ENCODE results near the gene MTA3.

The MTA3 gene

DNA sequence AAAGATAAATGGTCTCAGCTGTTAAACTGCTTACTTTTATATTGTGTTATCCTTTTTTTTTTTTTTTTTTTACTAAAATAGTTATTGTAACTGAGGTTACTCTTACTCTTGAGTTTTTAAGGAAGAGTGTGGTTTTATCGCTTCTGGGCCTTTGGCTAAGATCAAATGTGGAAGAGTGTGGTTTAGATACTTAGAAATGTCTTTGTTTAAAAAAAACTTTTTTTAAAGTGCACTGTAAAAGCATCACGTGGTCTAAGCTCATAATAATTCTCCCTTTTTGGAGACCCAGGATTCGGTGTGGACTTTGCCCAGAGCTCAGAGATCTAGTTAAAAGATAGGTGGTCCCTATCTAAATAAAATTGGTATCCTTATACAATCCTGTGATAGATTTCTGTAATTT lies 207.4 kb downstream of the MTA3 start:
- TF ChIP-seq, protein P1, sequence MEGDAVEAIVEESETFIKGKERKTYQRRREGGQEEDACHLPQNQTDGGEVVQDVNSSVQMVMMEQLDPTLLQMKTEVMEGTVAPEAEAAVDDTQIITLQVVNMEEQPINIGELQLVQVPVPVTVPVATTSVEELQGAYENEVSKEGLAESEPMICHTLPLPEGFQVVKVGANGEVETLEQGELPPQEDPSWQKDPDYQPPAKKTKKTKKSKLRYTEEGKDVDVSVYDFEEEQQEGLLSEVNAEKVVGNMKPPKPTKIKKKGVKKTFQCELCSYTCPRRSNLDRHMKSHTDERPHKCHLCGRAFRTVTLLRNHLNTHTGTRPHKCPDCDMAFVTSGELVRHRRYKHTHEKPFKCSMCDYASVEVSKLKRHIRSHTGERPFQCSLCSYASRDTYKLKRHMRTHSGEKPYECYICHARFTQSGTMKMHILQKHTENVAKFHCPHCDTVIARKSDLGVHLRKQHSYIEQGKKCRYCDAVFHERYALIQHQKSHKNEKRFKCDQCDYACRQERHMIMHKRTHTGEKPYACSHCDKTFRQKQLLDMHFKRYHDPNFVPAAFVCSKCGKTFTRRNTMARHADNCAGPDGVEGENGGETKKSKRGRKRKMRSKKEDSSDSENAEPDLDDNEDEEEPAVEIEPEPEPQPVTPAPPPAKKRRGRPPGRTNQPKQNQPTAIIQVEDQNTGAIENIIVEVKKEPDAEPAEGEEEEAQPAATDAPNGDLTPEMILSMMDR (IDR thresholded peaks at IDR 0.05; ENCODE audit: low read depth, low read length) = no peak
- H3K4me3 ChIP-seq (ENCODE audit: low read depth, low read length) = no peak overlapping the region
- H3K27me3 ChIP-seq (ENCODE audit: insufficient read depth, low read depth, severe bottlenecking) = no peaks in the 10 kb centered on the region
- peaks cover 15% of the 10 kb centered on the region for H3K9me3 ChIP-seq (ENCODE audit: severe bottlenecking)
- no peak overlapping the region for H3K27ac ChIP-seq
- no peak for DNase-seq
- H3K36me3 ChIP-seq = no peaks in the 10 kb centered on the region

DNA sequence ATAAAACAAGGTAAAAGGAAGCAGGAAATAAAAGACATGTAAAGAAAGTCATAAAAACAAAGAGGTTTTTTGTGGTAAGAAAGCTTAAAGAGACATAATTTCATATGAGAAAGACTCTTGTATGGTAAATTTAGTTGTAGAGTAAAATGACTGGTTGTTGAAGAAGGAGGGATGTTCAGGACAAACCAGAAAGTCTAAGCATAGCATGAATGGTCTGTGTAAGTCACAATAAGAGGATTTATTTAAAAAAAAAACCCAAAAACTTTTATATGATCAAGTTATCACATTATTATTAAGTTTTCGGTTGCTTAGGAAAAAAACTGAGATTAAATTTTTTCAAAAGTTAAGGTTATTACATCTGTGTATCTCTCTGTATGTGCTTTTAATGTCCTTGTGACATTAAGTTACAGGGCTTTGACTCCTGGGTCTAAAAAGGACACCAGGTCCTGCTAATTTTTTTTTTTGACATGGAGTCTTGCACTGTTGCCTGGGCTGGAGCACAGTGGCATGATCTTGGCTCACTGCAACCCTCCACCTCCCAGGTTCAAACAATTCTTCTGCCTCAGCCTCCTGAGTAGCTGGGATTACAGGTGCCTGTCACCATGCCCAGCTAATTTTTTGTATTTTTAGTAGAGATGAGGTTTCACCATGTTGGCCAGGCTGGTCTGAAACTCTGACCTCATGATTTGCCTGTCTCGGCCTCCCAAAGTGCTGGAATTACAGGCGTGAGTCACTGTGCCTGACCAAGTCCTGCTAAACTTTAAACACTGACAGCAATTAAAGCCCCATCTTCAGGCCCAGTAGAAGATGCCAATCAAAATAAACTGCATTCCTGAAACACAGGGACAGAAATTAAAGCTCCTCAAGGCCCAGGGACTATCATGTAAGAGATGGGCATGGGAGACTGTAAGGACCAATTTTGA lies 209.7 kb downstream of the MTA3 start:
- DNase-seq = no peak
- Histone ChIP-seq H3K4me3 (ENCODE audit: low read depth, low read length) (no peak overlapping the region), H3K27ac (no peak overlapping the region), H3K27me3 (ENCODE audit: insufficient read depth, low read depth, severe bottlenecking) (no peaks in the 10 kb centered on the region), H3K9me3 (ENCODE audit: severe bottlenecking) (peaks cover 15% of the 10 kb centered on the region), H3K36me3 (no peaks in the 10 kb centered on the region)
- TF ChIP-seq, protein P1 (IDR thresholded peaks at IDR 0.05; ENCODE audit: low read depth, low read length) = no peak

DNA sequence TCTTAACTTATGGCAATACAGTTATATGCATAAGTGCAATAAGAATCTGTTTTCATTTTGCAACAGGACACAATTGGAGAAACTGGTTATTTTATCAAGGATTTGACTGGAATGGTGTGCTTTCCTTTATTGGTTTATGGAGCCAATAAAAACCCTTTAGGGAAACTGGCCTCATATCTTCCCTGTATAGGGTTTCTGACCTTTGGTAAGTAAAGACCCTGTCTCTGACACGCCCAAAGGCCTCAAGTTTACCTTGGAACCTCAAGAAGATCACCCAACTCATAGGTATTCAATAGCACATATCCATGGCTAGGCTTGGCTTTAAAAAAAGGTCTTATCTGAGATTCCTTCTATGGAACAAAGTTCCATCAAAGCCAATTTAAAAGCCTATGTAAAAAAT lies 212.7 kb downstream of the MTA3 start:
- Histone ChIP-seq H3K27ac (no peak overlapping the region), H3K27me3 (ENCODE audit: insufficient read depth, low read depth, severe bottlenecking) (no peaks in the 10 kb centered on the region), H3K4me3 (ENCODE audit: low read depth, low read length) (no peak overlapping the region), H3K36me3 (no peaks in the 10 kb centered on the region), H3K9me3 (ENCODE audit: severe bottlenecking) (peaks cover 15% of the 10 kb centered on the region)
- TF ChIP-seq, protein P1 (IDR thresholded peaks at IDR 0.05; ENCODE audit: low read depth, low read length) = no peak
- DNase-seq = no peak

DNA sequence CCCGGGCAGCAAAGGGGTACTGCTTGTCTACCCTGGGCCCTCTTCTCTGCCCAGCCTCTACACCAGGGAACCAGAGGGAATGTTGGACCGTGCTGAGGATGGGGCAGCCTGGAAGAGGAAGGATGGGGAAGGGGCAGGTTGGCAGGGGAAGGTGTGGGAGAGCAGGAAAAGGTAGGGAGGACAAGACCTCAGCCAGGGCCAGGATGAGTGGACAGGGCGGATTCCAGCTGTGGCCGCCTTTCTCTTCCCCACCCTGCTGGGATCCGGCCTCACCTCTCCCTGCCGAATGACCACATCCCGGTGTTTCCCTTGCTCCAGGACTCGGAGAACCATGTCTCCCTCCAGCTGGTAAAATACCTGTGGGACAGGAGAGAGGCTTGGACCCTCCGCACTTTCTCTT lies 215.1 kb downstream of the MTA3 start:
- Histone ChIP-seq H3K9me3 (ENCODE audit: severe bottlenecking) (peaks cover 9% of the 10 kb centered on the region), H3K27me3 (ENCODE audit: insufficient read depth, low read depth, severe bottlenecking) (no peaks in the 10 kb centered on the region), H3K36me3 (no peaks in the 10 kb centered on the region), H3K4me3 (ENCODE audit: low read depth, low read length) (no peak overlapping the region), H3K27ac (no peak overlapping the region)
- TF ChIP-seq, protein P1 (IDR thresholded peaks at IDR 0.05; ENCODE audit: low read depth, low read length) = no peak
- no peak for DNase-seq

DNA sequence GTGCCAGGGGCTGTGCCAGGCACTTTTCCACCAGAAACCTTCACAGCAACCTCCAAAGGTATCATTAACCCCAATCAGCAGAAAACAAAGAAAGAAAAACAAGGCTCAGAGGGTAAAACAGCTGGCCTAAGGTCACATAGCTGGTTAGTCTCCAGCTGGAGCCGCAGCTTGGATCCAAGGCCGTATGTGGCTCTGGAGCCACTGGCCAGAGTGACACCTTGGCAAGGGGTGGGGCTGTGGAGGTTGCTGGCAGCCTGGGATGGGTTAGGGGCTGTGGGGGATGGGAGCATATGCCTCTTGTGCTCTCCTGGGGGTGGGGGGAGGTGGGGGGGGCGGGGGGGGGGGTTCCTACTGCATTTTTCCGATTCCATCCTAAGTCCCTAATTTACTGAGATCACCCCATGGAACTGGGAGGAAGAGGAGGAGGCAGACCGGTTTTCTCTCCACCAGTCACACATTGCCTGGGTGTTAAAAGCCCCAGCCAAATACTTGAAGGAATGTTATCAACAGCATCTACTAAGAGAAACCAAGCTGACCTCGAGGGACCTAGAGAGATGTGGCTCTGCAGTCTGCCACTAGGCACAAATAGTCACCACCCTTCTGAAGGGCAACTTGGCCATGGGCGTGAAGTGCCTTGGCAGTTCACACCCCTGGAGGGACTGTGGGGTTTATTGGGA lies 215.9 kb downstream of the MTA3 start:
- DNase-seq = no peak
- TF ChIP-seq, protein P1 (IDR thresholded peaks at IDR 0.05; ENCODE audit: low read depth, low read length) = no peak

More for the DNA sequence above, 215.9 kb downstream of the MTA3 start:
- Histone ChIP-seq H3K27ac (no peak overlapping the region), H3K9me3 (ENCODE audit: severe bottlenecking) (peaks cover 2% of the 10 kb centered on the region), H3K27me3 (ENCODE audit: insufficient read depth, low read depth, severe bottlenecking) (no peaks in the 10 kb centered on the region), H3K36me3 (no peaks in the 10 kb centered on the region), H3K4me3 (ENCODE audit: low read depth, low read length) (no peak overlapping the region)

Measured in WERI-Rb-1 (cell line).